Peyer's patch (tissue), 4 donors: ENCODE data around the gene BRD2. TPM values are rescaled to one million over a fixed set of nuclear protein-coding genes. Genes with fewer than 3 reads are reported as not detected.
A peak's percentile ranks its signal among the peaks of the same experiment; 100 is the strongest.

ENCODE experiments used
- DNase-seq, 3 donors: peaks; one replicate each; pipeline ENCODE4 v3.0.0-alpha.2; 2017 to 2019
- H3K27ac ChIP-seq, 4 donors: fragments of 200-600 bp; sonication (generic); one replicate each; pipeline ENCODE4 v1.5.1; 2016 to 2019
- H3K27me3 ChIP-seq, 2 donors: fragments of 200-600 bp; sonication (generic); one replicate each; pipeline ENCODE4 v1.5.1; 2019
- H3K36me3 ChIP-seq, 3 donors: fragments of 200-600 bp; sonication (generic); one replicate each; pipeline ENCODE4 v1.5.1; 2016 to 2019
- H3K4me1 ChIP-seq, 4 donors: fragments of 200-600 bp; sonication (generic); one replicate each; pipeline ENCODE4 v1.5.1; 2016 to 2019
- H3K4me3 ChIP-seq, 4 donors: fragments of 200-600 bp; sonication (generic); 1 replicate in 3 of 4; 2 replicates in 1 of 4; pipeline ENCODE4 v1.5.1; 2016 to 2019; ENCODE audit warnings: mild to moderate bottlenecking in 1 of 4
- H3K9me3 ChIP-seq, 4 donors: fragments of 200-600 bp; sonication (generic); one replicate each; pipeline ENCODE4 v1.5.1; 2016 to 2019; ENCODE audit warnings: mild to moderate bottlenecking in 1 of 4
- CTCF ChIP-seq, 6 experiments: fragments of 450-650 bp in 4 of 6; fragments of 200-600 bp in 2 of 6; sonication (generic) in 1 of 6; IDR thresholded peaks; one replicate each; pipeline ENCODE4 v1.5.1; 2017 to 2019; ENCODE audit warnings: antibody characterized with exemption in 6 of 6, mild to moderate bottlenecking in 3 of 6, moderate library complexity in 1 of 6
- POLR2A ChIP-seq, 2 donors: fragments of 450-650 bp; IDR thresholded peaks; one replicate each; pipeline ENCODE4 v1.5.1; 2017; ENCODE audit warnings: antibody characterized with exemption in 2 of 2, mild to moderate bottlenecking in 2 of 2, moderate library complexity in 2 of 2
- total RNA-seq, 4 donors: library from RNA; depleted of rRNA; stranded (reverse); fragments of >200 nt; gene quantifications; one replicate each; pipeline ENCODE4 v1.1.0, GENCODE V29; 2016

BRD2 gene
- total RNA-seq, 4 donors from 2014 or later, result 146 to 525 (median 205) TPM

GRCh38 chr6:33017694-33018353 is 49.4 kb downstream of the BRD2 start:
- TF ChIP-seq POLR2A (IDR thresholded peaks at IDR 0.05), result no peak
- no peak for TF ChIP-seq CTCF (IDR thresholded peaks at IDR 0.05)
- Histone ChIP-seq H3K27me3 (no peaks in the 10 kb centered on the region), H3K36me3 (no peaks in the 10 kb centered on the region), H3K4me1 (peaks cover 0 to 11% (median 8%) of the 10 kb centered on the region in 4 donors), H3K27ac (peak overlapping the region in 3 of 4 donors; percentile 71 to 83 (median 74)), H3K4me3 (no peak overlapping the region), H3K9me3 (no peaks in the 10 kb centered on the region)
- DNase-seq, result no peak

GRCh38 chr6:33018418-33018817 is 50.0 kb downstream of the BRD2 start:
- TF ChIP-seq POLR2A (IDR thresholded peaks at IDR 0.05) (no peak), CTCF (IDR thresholded peaks at IDR 0.05) (no peak)
- Histone ChIP-seq H3K9me3 (no peaks in the 10 kb centered on the region), H3K27me3 (no peaks in the 10 kb centered on the region), H3K4me1 (peaks cover 0 to 11% (median 8%) of the 10 kb centered on the region in 4 donors), H3K36me3 (no peaks in the 10 kb centered on the region), H3K4me3 (no peak overlapping the region), H3K27ac (peak overlapping the region in 3 of 4 donors; percentile 71 to 83 (median 74))
- DNase-seq, result no peak

- H3K4me1 ChIP-seq, result peaks cover 0 to 11% (median 8%) of the 10 kb centered on the region in 4 donors
- H3K4me3 ChIP-seq, result peak overlapping the region in 1 of 4 donors; percentile 21
- no peaks in the 10 kb centered on the region for H3K27me3 ChIP-seq
- DNase-seq, result peak in 2 of 3 donors; percentile 90 to 94
- TF ChIP-seq POLR2A (IDR thresholded peaks at IDR 0.05), result no peak
- TF ChIP-seq CTCF (IDR thresholded peaks at IDR 0.05), result no peak
- peak overlapping the region; percentile 67 to 83 (median 72) for H3K27ac ChIP-seq
- H3K9me3 ChIP-seq, result no peaks in the 10 kb centered on the region
- no peaks in the 10 kb centered on the region for H3K36me3 ChIP-seq
These were observed 50.5 kb downstream of the BRD2 start for GRCh38 chr6:33018904-33019303.

GRCh38 chr6:33019372-33019771 is 51.0 kb downstream of the BRD2 start:
- no peak for TF ChIP-seq POLR2A (IDR thresholded peaks at IDR 0.05)
- TF ChIP-seq CTCF (IDR thresholded peaks at IDR 0.05), result no peak
- Histone ChIP-seq H3K36me3 (no peaks in the 10 kb centered on the region), H3K9me3 (no peaks in the 10 kb centered on the region), H3K27me3 (no peaks in the 10 kb centered on the region), H3K27ac (peak overlapping the region; percentile 67 to 83 (median 72)), H3K4me3 (peak overlapping the region in 1 of 4 donors; percentile 21), H3K4me1 (peaks cover 0 to 11% (median 8%) of the 10 kb centered on the region in 4 donors)
- no peak for DNase-seq

GRCh38 chr6:33021917-33022316 is 53.5 kb downstream of the BRD2 start:
- H3K9me3 ChIP-seq, result no peaks in the 10 kb centered on the region
- H3K4me1 ChIP-seq, result peaks cover 0 to 11% (median 8%) of the 10 kb centered on the region in 4 donors
- H3K36me3 ChIP-seq, result no peaks in the 10 kb centered on the region
- H3K27me3 ChIP-seq, result no peaks in the 10 kb centered on the region
- no peak for TF ChIP-seq CTCF (IDR thresholded peaks at IDR 0.05)
- no peak for TF ChIP-seq POLR2A (IDR thresholded peaks at IDR 0.05)
- DNase-seq, result no peak
- H3K4me3 ChIP-seq, result no peak overlapping the region
- no peak overlapping the region for H3K27ac ChIP-seq
